ENCODE measurements around the gene SLC66A2. TPM values are rescaled to one million over a fixed set of nuclear protein-coding genes. Genes with fewer than 3 reads are reported as not detected.

The SLC66A2 gene
- total RNA-seq, 1 experiment from 2014 or later, result 13.0 TPM

- no CpG with 5 or more reads among the region's 25 CpGs for WGBS (ENCODE audit: extremely low coverage, insufficient read length, low lambda C conversion rate)
Measured at GRCh38 chr18:79884963-79885728, 66.3 kb downstream of the SLC66A2 start.

More at GRCh38 chr18:79884963-79885728, 66.3 kb downstream of the SLC66A2 start:
- no peaks in the 10 kb centered on the region for H3K23me2 ChIP-seq (ENCODE audit: insufficient read length, low read depth, low read length, poor library complexity, severe bottlenecking)
- no peak overlapping the region for H3K4me3 Mint-ChIP-seq
- no peak overlapping the region for H3K4me2 ChIP-seq (ENCODE audit: insufficient read depth, insufficient read length, low read length)
- H4K8ac ChIP-seq (replicated peaks; ENCODE audit: insufficient read length, low read depth, low read length), result no peak overlapping the region
- H3K9me3 ChIP-seq (ENCODE audit: control insufficient read depth, low read depth, low read length), result no peaks in the 10 kb centered on the region
- no peak for TF ChIP-seq CTCF (conservative IDR thresholded peaks at IDR 0.05)
- H4K91ac ChIP-seq (ENCODE audit: insufficient read length, low read depth, low read length), result no peak overlapping the region
- no peak overlapping the region for H3K56ac ChIP-seq (ENCODE audit: insufficient read length, low read depth, low read length)
- H3K27ac ChIP-seq (ENCODE audit: insufficient read length, low read depth, low read length), result no peak overlapping the region
- no peak overlapping the region for H2BK120ac ChIP-seq (ENCODE audit: low read depth, low read length, poor library complexity, severe bottlenecking)
- H3K79me2 ChIP-seq (ENCODE audit: insufficient read depth, low read length), result no peaks in the 10 kb centered on the region
- H4K5ac ChIP-seq (ENCODE audit: insufficient read length, low read depth, low read length), result no peak overlapping the region
- no peak overlapping the region for H3T11ph ChIP-seq (ENCODE audit: low read length)
- H3K27me3 ChIP-seq (ENCODE audit: insufficient read depth, low read length), result no peaks in the 10 kb centered on the region
- H3K4me1 Mint-ChIP-seq, result no peaks in the 10 kb centered on the region
- H3K27ac Mint-ChIP-seq, result 0 out of 7 replicates have a peak overlapping the region, but pooled peaks of 1 of the 3 experiments have one; percentile 49
- no peak overlapping the region for H3K23ac ChIP-seq (ENCODE audit: insufficient read length, low read depth, low read length)
- H3K27me3 Mint-ChIP-seq (ENCODE audit: low read depth), result peaks cover 10% of the 10 kb centered on the region
- H2BK15ac ChIP-seq (ENCODE audit: low read depth, low read length), result no peak overlapping the region
- H2BK20ac ChIP-seq (ENCODE audit: low read depth, low read length, poor library complexity, severe bottlenecking), result no peak overlapping the region
- H2BK5ac ChIP-seq (ENCODE audit: insufficient read length, low read length), result no peak overlapping the region
- no peak overlapping the region for H2AFZ ChIP-seq (ENCODE audit: low read length)
- no peak overlapping the region for H3K4ac ChIP-seq (ENCODE audit: low read depth, low read length)
- no peaks in the 10 kb centered on the region for H3K79me1 ChIP-seq (ENCODE audit: insufficient read depth, low read depth, low read length, poor library complexity, severe bottlenecking)
- H3K36me3 Mint-ChIP-seq (ENCODE audit: insufficient read depth in 1 of 3, low read depth in 3 of 3), result peaks cover 0 to 7% (median 0%) of the 10 kb centered on the region in 3 experiments; a peak in 2 of 7 replicates
- no peak overlapping the region for H3K18ac ChIP-seq (ENCODE audit: insufficient read length, low read depth, low read length)
- H4K20me1 ChIP-seq (ENCODE audit: control insufficient read depth, insufficient read depth, insufficient read length), result no peaks in the 10 kb centered on the region
- no peak overlapping the region; the same call in 1 of the 2 replicates for H3K14ac ChIP-seq (ENCODE audit: insufficient read depth, low read length)
- H3K4me1 ChIP-seq (ENCODE audit: insufficient read depth, low read length), result no peaks in the 10 kb centered on the region
- H3K9ac ChIP-seq (ENCODE audit: extremely low read depth, insufficient read length, low read length), result no peak overlapping the region
- H3K9me3 Mint-ChIP-seq, result peaks cover 19 to 28% of the 10 kb centered on the region in 2 experiments
- no peak overlapping the region for H2AK5ac ChIP-seq (ENCODE audit: insufficient read length, low read length)
- no peak overlapping the region for H2BK12ac ChIP-seq (ENCODE audit: insufficient read length, low read depth, low read length)
- peak; percentile 28 for DNase-seq
